Endodermal cell (in vitro differentiated cells): ENCODE data around the gene LRMDA. TPM values are rescaled to one million over a fixed set of nuclear protein-coding genes. Genes with fewer than 3 reads are reported as not detected.

ENCODE experiments used
- DNase-seq: peaks from one replicate; pipeline ENCODE4 v3.0.0-alpha.2; 2017
- H3K27ac ChIP-seq: 2 replicates; pipeline ENCODE4 v1.5.1; 2013; ENCODE audit warnings: mild to moderate bottlenecking, low read depth, low read length, moderate library complexity
- H3K27me3 ChIP-seq: 2 replicates; pipeline ENCODE4 v1.6.1; 2013; ENCODE audit warnings: mild to moderate bottlenecking, low read length, moderate library complexity; ENCODE audit not compliant: insufficient read depth, control insufficient read depth, poor library complexity, severe bottlenecking
- H3K36me3 ChIP-seq: 2 replicates; pipeline ENCODE4 v1.7.0; 2013; ENCODE audit warnings: mild to moderate bottlenecking, low read length, moderate library complexity; ENCODE audit not compliant: control insufficient read depth, insufficient read depth
- H3K4me1 ChIP-seq: one replicate; pipeline ENCODE4 v1.7.0; 2013; ENCODE audit warnings: low read length; ENCODE audit not compliant: control insufficient read depth, insufficient read depth
- H3K4me3 ChIP-seq: 2 replicates; pipeline ENCODE4 v1.5.1; 2013; ENCODE audit warnings: mild to moderate bottlenecking, low read length, moderate library complexity
- H3K9ac ChIP-seq: 2 replicates; pipeline ENCODE4 v1.6.1; 2013; ENCODE audit warnings: mild to moderate bottlenecking, low read length, moderate library complexity; ENCODE audit not compliant: poor library complexity, severe bottlenecking; ENCODE audit errors: extremely low read depth
- H3K9me3 ChIP-seq: 2 replicates; pipeline ENCODE4 v1.6.1; 2013; ENCODE audit warnings: mild to moderate bottlenecking, low read length, moderate library complexity; ENCODE audit not compliant: control insufficient read depth
- H3K27ac Mint-ChIP-seq: 2 replicates; pipeline ENCODE4 v1.8.0; 2020; ENCODE audit warnings: mixed read lengths
- H3K27me3 Mint-ChIP-seq: 2 replicates; pipeline ENCODE4 v1.8.0; 2021; ENCODE audit warnings: mild to moderate bottlenecking, mixed read lengths; ENCODE audit not compliant: insufficient read depth
- H3K36me3 Mint-ChIP-seq: 2 replicates; pipeline ENCODE4 v1.8.0; 2020; ENCODE audit warnings: low read depth, mixed read lengths
- H3K4me1 Mint-ChIP-seq: 2 replicates; pipeline ENCODE4 v1.8.0; 2020; ENCODE audit warnings: mixed read lengths
- H3K4me3 Mint-ChIP-seq: 2 replicates; pipeline ENCODE4 v1.8.0; 2020; ENCODE audit warnings: mild to moderate bottlenecking, moderate library complexity, mixed read lengths
- H3K9me3 Mint-ChIP-seq: 2 replicates; pipeline ENCODE4 v1.8.0; 2020; ENCODE audit warnings: mild to moderate bottlenecking, mixed read lengths
- CTCF ChIP-seq: fragments of 200-600 bp; sonication (generic); conservative IDR thresholded peaks from 2 replicates; pipeline ENCODE4 v1.5.0; 2021; ENCODE audit warnings: antibody characterized with exemption, mild to moderate bottlenecking
- whole genome bisulfite sequencing, 2 experiments: methylation state at CpG; one replicate each; pipeline versions ENCODE4 v1.1.5 to v1.1.7; 2013; ENCODE audit warnings: missing lambda C conversion rate in 2 of 2, mixed read lengths in 1 of 2; ENCODE audit not compliant: insufficient coverage in 1 of 2, insufficient read length in 1 of 2; 5-methylcytosine and 5-hydroxymethylcytosine counted together
- total RNA-seq, 2 donors: library from RNA; stranded (reverse); fragmentation: NEBNext Ultra II Directional in 1 of 2; extraction: Animal tissue kit (Norgen Biotek cat#: 25700) in 1 of 2; gene quantifications; 2 replicates in 1 of 2; 3 replicates in 1 of 2; pipeline ENCODE4 v1.2.1, GENCODE V29; 2021

LRMDA gene
- total RNA-seq, 2 donors from 2014 or later: 1.7 to 5.1 TPM

GRCh38 chr10:75632805-75633462 lies 201.5 kb downstream of the LRMDA start:
- H3K4me1 Mint-ChIP-seq: no peaks in the 10 kb centered on the region
- Histone ChIP-seq H3K4me1 (no peaks in the 10 kb centered on the region), H3K27ac (no peak overlapping the region), H3K36me3 (no peaks in the 10 kb centered on the region), H3K27me3 (peaks cover 39% of the 10 kb centered on the region), H3K9ac (no peak overlapping the region), H3K4me3 (no peak overlapping the region), H3K9me3 (no peaks in the 10 kb centered on the region)
- no peaks in the 10 kb centered on the region for H3K36me3 Mint-ChIP-seq
- no peaks in the 10 kb centered on the region for H3K9me3 Mint-ChIP-seq
- H3K27me3 Mint-ChIP-seq: peaks cover 9% of the 10 kb centered on the region
- WGBS, 2 experiments: 87 to 88% methylated on average over 5 to 8 of the region's 8 CpGs
- no peak overlapping the region for H3K4me3 Mint-ChIP-seq
- TF ChIP-seq CTCF: no peak
- H3K27ac Mint-ChIP-seq: no peak overlapping the region
- no peak for DNase-seq

- H3K4me3 ChIP-seq: no peak overlapping the region
- H3K36me3 Mint-ChIP-seq: no peaks in the 10 kb centered on the region
- WGBS, 2 experiments: 86% methylated on average over 2 of the region's 2 CpGs; no CpG with 5 or more reads in 1 of the 2 experiments
- no peaks in the 10 kb centered on the region for H3K4me1 ChIP-seq
- no peak overlapping the region for H3K9ac ChIP-seq
- no peak for DNase-seq
- no peak overlapping the region for H3K27ac ChIP-seq
- no peaks in the 10 kb centered on the region for H3K9me3 ChIP-seq
- peaks cover 12% of the 10 kb centered on the region for H3K27me3 Mint-ChIP-seq
- no peaks in the 10 kb centered on the region for H3K9me3 Mint-ChIP-seq
- no peak overlapping the region for H3K4me3 Mint-ChIP-seq
- no peak overlapping the region for H3K27ac Mint-ChIP-seq
- no peaks in the 10 kb centered on the region for H3K4me1 Mint-ChIP-seq
- TF ChIP-seq CTCF: no peak
- no peaks in the 10 kb centered on the region for H3K36me3 ChIP-seq
- H3K27me3 ChIP-seq: peaks cover 39% of the 10 kb centered on the region
Measured at GRCh38 chr10:75633568-75633967, 202.1 kb downstream of the LRMDA start.

GRCh38 chr10:75634947-75635346 lies 203.5 kb downstream of the LRMDA start:
- H3K9me3 ChIP-seq: no peaks in the 10 kb centered on the region
- H3K4me1 Mint-ChIP-seq: no peaks in the 10 kb centered on the region
- no peak overlapping the region for H3K4me3 Mint-ChIP-seq
- no peaks in the 10 kb centered on the region for H3K36me3 Mint-ChIP-seq
- no peaks in the 10 kb centered on the region for H3K9me3 Mint-ChIP-seq
- H3K36me3 ChIP-seq: no peaks in the 10 kb centered on the region
- no peak for DNase-seq
- no peaks in the 10 kb centered on the region for H3K4me1 ChIP-seq
- no peak overlapping the region for H3K9ac ChIP-seq
- 85 to 88% methylated on average over 1 to 2 of the region's 2 CpGs for WGBS, 2 experiments
- no peak overlapping the region for H3K4me3 ChIP-seq
- H3K27ac ChIP-seq: no peak overlapping the region
- H3K27me3 ChIP-seq: peaks cover 48% of the 10 kb centered on the region
- H3K27ac Mint-ChIP-seq: no peak overlapping the region
- H3K27me3 Mint-ChIP-seq: peaks cover 19% of the 10 kb centered on the region
- TF ChIP-seq CTCF: no peak
